Measurements from ENCODE around the gene ATRNL1.

DNA sequence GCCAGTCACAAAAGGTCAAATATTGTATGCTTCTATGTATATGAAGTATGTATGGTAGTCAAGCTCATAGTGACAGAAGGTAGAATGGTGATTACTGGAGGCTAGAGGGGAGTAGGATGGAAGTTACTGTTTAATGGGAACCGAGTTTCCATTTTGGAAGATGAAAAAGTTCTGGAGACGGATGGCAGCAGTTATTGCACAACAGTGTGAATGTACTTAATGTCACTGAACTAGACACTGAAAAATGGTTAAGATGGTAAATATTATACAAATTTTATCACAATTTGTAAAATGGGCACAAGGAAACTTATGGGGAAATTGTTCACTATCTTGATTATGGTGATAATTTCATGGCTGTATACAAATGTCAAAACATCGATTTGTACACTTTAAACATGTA lies 895.2 kb downstream of the ATRNL1 start:
- TF ChIP-seq CTCF (IDR thresholded peaks at IDR 0.05; ENCODE audit: low read depth, low read length, poor library complexity, severe bottlenecking) = no peak
- TF ChIP-seq EZH2phosphoT487 (IDR thresholded peaks at IDR 0.05; ENCODE audit: borderline replicate concordance, low read length) = no peak

Measured in DOHH2 (cell line).